HT-29 (cell line): ENCODE results near the gene TWF2. TPM values are rescaled to one million over a fixed set of nuclear protein-coding genes. Genes with fewer than 3 reads are reported as not detected.

Experiments
- DNase-seq: peaks from one replicate; pipeline ENCODE4 v3.0.0-alpha.2; 2015; ENCODE audit warnings: low spot score
- total RNA-seq: library from RNA; depleted of rRNA; stranded (reverse); fragments of >200 nt; shearing (Covaris generic); gene quantifications from 2 replicates; pipeline ENCODE4 v1.2.3, GENCODE V29; 2014

Gene TWF2
- total RNA-seq, 1 experiment from 2014 or later = 80.5 TPM

- peak; percentile 31 for DNase-seq
Observed at GRCh38 chr3:52238193-52238760, 681 bp downstream of the TWF2 start.

GRCh38 chr3:52237657-52238172, 1.2 kb downstream of the TWF2 start:
- peak; percentile 59 for DNase-seq

- no peak for DNase-seq
Observed at GRCh38 chr3:52237006-52237656, 1.8 kb downstream of the TWF2 start.

GRCh38 chr3:52236424-52236886, 2.5 kb downstream of the TWF2 start:
- no peak for DNase-seq

GRCh38 chr3:52234516-52235447, 4.2 kb downstream of the TWF2 start:
- DNase-seq = no peak

- DNase-seq = no peak
Observed at GRCh38 chr3:52233968-52234367, 5.0 kb downstream of the TWF2 start.

GRCh38 chr3:52233108-52233591, 5.8 kb downstream of the TWF2 start:
- DNase-seq = no peak

- DNase-seq = no peak
Observed at GRCh38 chr3:52232279-52233107, 6.5 kb downstream of the TWF2 start.

GRCh38 chr3:52231502-52232278, 7.3 kb downstream of the TWF2 start:
- DNase-seq = peak; percentile 54

GRCh38 chr3:52230889-52231499, 8.0 kb downstream of the TWF2 start:
- no peak for DNase-seq

GRCh38 chr3:52230461-52230860, 8.5 kb downstream of the TWF2 start:
- no peak for DNase-seq

GRCh38 chr3:52229656-52230055, 9.3 kb downstream of the TWF2 start:
- DNase-seq = no peak

GRCh38 chr3:52228751-52229291, 10.1 kb downstream of the TWF2 start:
- no peak for DNase-seq

GRCh38 chr3:52228266-52228665, 10.7 kb downstream of the TWF2 start:
- DNase-seq = no peak

- no peak for DNase-seq
Observed at GRCh38 chr3:52227766-52228165, 11.2 kb downstream of the TWF2 start.

GRCh38 chr3:52227117-52227516, 11.8 kb downstream of the TWF2 start:
- no peak for DNase-seq

- no peak for DNase-seq
Observed at GRCh38 chr3:52226229-52226817, 12.6 kb downstream of the TWF2 start.

- no peak for DNase-seq
Observed at GRCh38 chr3:52225452-52226228, 13.3 kb downstream of the TWF2 start, which contains the start of gene TLR9. Gene TLR9 (minus strand): TSS chr3:52225645. CDS start chr3:52225529, 116 bp downstream.
